CD8-positive, alpha-beta memory T cell (primary cell): ENCODE measurements around the gene USH2A. TPM values are rescaled to one million over a fixed set of nuclear protein-coding genes. Genes with fewer than 3 reads are reported as not detected.

Experiments
- CTCF ChIA-PET: fragments of 350-600 bp; sonication (Branson Sonifier 250); formaldehyde crosslinking; loops from one replicate; lab custom pipeline; 2021; ENCODE audit warnings: antibody characterized with exemption; lab: Charles Lee
- POLR2A ChIA-PET: fragments of 350-600 bp; sonication (Branson Sonifier 250); formaldehyde crosslinking; loops from one replicate; lab custom pipeline; 2021; ENCODE audit warnings: antibody characterized with exemption; lab: Charles Lee
- DNase-seq, 5 donors: peaks; one replicate each; pipeline versions ENCODE4 v3.0.0 to v3.0.0-alpha.2; 2020 to 2022; ENCODE audit warnings: mixed read lengths in 1 of 5
- H3K27ac ChIP-seq: one replicate; pipeline ENCODE4 v1.7.0; 2013; ENCODE audit warnings: low read depth, mild to moderate bottlenecking, low read length, moderate library complexity
- H3K27me3 ChIP-seq: 2 replicates; pipeline ENCODE4 v1.7.0; 2013; ENCODE audit warnings: low read length, mild to moderate bottlenecking; ENCODE audit not compliant: insufficient read depth, poor library complexity, severe bottlenecking
- H3K36me3 ChIP-seq: 2 replicates; pipeline ENCODE4 v1.7.0; 2013; ENCODE audit warnings: mild to moderate bottlenecking, low read length, moderate library complexity; ENCODE audit not compliant: insufficient read depth
- H3K4me1 ChIP-seq: 2 replicates; pipeline ENCODE4 v1.7.0; 2013; ENCODE audit warnings: mild to moderate bottlenecking, low read length, moderate library complexity; ENCODE audit not compliant: insufficient read depth
- H3K4me3 ChIP-seq: 2 replicates; pipeline ENCODE4 v1.7.0; 2013; ENCODE audit warnings: mild to moderate bottlenecking, low read length
- H3K9me3 ChIP-seq: 2 replicates; pipeline ENCODE4 v1.7.0; 2013; ENCODE audit warnings: mild to moderate bottlenecking, low read length
- H3K27ac Mint-ChIP-seq, 8 donors: one replicate each; pipeline ENCODE4 v1.8.0; 2020 to 2021; ENCODE audit warnings: mixed read lengths in 8 of 8, mild to moderate bottlenecking in 6 of 8, inconsistent platforms in 3 of 8, moderate library complexity in 3 of 8
- H3K27me3 Mint-ChIP-seq, 2 donors: one replicate each; pipeline ENCODE4 v1.8.0; 2020 to 2021; ENCODE audit warnings: mixed read lengths in 2 of 2, mild to moderate bottlenecking in 1 of 2, moderate library complexity in 1 of 2
- H3K36me3 Mint-ChIP-seq, 3 donors: one replicate each; pipeline ENCODE4 v1.8.0; 2020 to 2021; ENCODE audit warnings: mixed read lengths in 3 of 3, inconsistent platforms in 1 of 3, mild to moderate bottlenecking in 1 of 3
- H3K4me1 Mint-ChIP-seq, 3 donors: one replicate each; pipeline ENCODE4 v1.8.0; 2020 to 2021; ENCODE audit warnings: mixed read lengths in 3 of 3, inconsistent platforms in 1 of 3, mild to moderate bottlenecking in 1 of 3
- H3K4me3 Mint-ChIP-seq, 7 donors: one replicate each; pipeline ENCODE4 v1.8.0; 2020 to 2021; ENCODE audit warnings: mixed read lengths in 7 of 7, mild to moderate bottlenecking in 6 of 7, moderate library complexity in 4 of 7, inconsistent platforms in 2 of 7
- H3K9me3 Mint-ChIP-seq, 5 donors: one replicate each; pipeline ENCODE4 v1.8.0; 2020 to 2022; ENCODE audit warnings: mixed read lengths in 5 of 5, mild to moderate bottlenecking in 3 of 5, moderate library complexity in 2 of 5, inconsistent platforms in 1 of 5
- polyA plus RNA-seq: library from polyadenylated mRNA; unstranded; fragments of 300-500 nt; fragmentation: Illumina TruSeq; gene quantifications from one replicate; pipeline ENCODE4 v1.2.3, GENCODE V29; 2021
- total RNA-seq, 2 experiments: library from RNA; stranded (reverse); gene quantifications; one replicate each; pipeline ENCODE4 v1.2.3, GENCODE V29; 2021

The USH2A gene
- total and polyA plus RNA-seq, 3 experiments from 2014 or later: not detected

DNA sequence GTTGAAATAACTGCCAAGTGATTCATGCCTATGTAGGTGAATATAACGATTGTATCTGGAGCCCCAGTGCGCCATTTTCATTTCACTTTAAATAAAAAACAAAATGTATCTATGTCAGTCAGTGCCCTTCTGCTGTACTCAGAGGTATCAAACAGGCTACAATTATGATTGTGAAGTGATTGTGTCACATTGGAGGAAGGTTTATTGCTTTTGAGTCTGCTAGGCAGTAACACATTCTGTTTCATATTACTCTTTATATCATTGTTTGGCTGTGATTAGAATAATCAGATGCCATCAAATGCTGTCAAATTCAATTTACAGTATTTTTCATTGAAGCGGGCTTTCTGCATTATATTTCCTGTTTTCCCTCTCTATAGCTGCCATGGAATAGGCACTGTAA is 684.2 kb downstream of the USH2A start:
- CTCF ChIA-PET: no interaction called here
- Mint-ChIP-seq H3K9me3 (peaks cover 4 to 19% (median 7%) of the 10 kb centered on the region in 5 donors), H3K27ac (no peak overlapping the region), H3K36me3 (no peaks in the 10 kb centered on the region), H3K4me3 (no peak overlapping the region), H3K27me3 (peaks cover 0 to 3% of the 10 kb centered on the region in 2 donors), H3K4me1 (no peaks in the 10 kb centered on the region)
- H3K27me3 ChIP-seq: no peaks in the 10 kb centered on the region
- H3K4me1 ChIP-seq: no peaks in the 10 kb centered on the region
- H3K4me3 ChIP-seq: no peak overlapping the region
- DNase-seq: no peak
- no peaks in the 10 kb centered on the region for H3K36me3 ChIP-seq
- no peak overlapping the region for H3K27ac ChIP-seq
- no peaks in the 10 kb centered on the region for H3K9me3 ChIP-seq
- POLR2A ChIA-PET: no interaction called here

- peaks cover 6 to 13% (median 10%) of the 10 kb centered on the region in 5 donors for H3K9me3 Mint-ChIP-seq
- Histone ChIP-seq H3K36me3 (no peaks in the 10 kb centered on the region), H3K4me1 (no peaks in the 10 kb centered on the region), H3K27ac (no peak overlapping the region), H3K9me3 (no peaks in the 10 kb centered on the region), H3K4me3 (no peak overlapping the region), H3K27me3 (no peaks in the 10 kb centered on the region)
- H3K36me3 Mint-ChIP-seq: no peaks in the 10 kb centered on the region
- ChIA-PET POLR2A (no interaction called here), CTCF (no interaction called here)
- DNase-seq: no peak
- H3K27me3 Mint-ChIP-seq: peaks cover 0 to 3% of the 10 kb centered on the region in 2 donors
- H3K27ac Mint-ChIP-seq: no peak overlapping the region
- H3K4me3 Mint-ChIP-seq: no peak overlapping the region
- no peaks in the 10 kb centered on the region for H3K4me1 Mint-ChIP-seq
Observed at GRCh38 chr1:215731699-215732098, 691.5 kb downstream of the USH2A start.

- no peaks in the 10 kb centered on the region for H3K36me3 Mint-ChIP-seq
- no peak overlapping the region for H3K4me3 ChIP-seq
- CTCF ChIA-PET: no interaction called here
Observed at GRCh38 chr1:215730600-215730999, 692.6 kb downstream of the USH2A start.

DNA sequence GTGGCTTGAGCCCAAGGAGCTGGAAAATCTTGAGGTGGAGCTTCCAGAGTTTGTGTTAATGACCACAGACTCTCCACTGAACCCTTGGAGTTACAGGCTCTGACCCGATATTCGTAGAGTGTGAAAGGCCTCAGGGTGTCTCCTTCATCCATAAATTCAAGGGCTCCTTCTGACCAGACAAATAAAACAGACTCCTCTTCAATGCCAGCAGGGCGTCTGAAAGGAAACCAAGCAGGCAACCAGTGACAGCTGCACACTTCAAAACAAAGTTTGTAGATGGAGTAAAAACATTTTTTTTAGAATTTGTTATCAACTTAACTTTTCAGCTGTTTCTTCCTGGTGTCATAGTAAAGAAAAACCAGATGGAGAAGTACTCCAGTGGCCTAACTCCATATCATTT is 695.1 kb downstream of the USH2A start:
- CTCF ChIA-PET: no interaction called here
- Mint-ChIP-seq H3K9me3 (peaks cover 4 to 10% (median 8%) of the 10 kb centered on the region in 5 donors), H3K27ac (no peak overlapping the region), H3K4me1 (no peaks in the 10 kb centered on the region), H3K27me3 (no peaks in the 10 kb centered on the region), H3K36me3 (no peaks in the 10 kb centered on the region), H3K4me3 (no peak overlapping the region)
- H3K4me1 ChIP-seq: no peaks in the 10 kb centered on the region
- POLR2A ChIA-PET: no interaction called here
- DNase-seq: no peak
- H3K4me3 ChIP-seq: no peak overlapping the region
- no peaks in the 10 kb centered on the region for H3K27me3 ChIP-seq
- no peaks in the 10 kb centered on the region for H3K9me3 ChIP-seq
- no peaks in the 10 kb centered on the region for H3K36me3 ChIP-seq
- no peak overlapping the region for H3K27ac ChIP-seq

More at GRCh38 chr1:215730600-215730999, 692.6 kb downstream of the USH2A start:
- Mint-ChIP-seq H3K27me3 (peaks cover 0 to 3% of the 10 kb centered on the region in 2 donors), H3K27ac (no peak overlapping the region), H3K4me3 (no peak overlapping the region), H3K4me1 (no peaks in the 10 kb centered on the region), H3K9me3 (peaks cover 6 to 15% (median 10%) of the 10 kb centered on the region in 5 donors)
- no peaks in the 10 kb centered on the region for H3K27me3 ChIP-seq
- no peaks in the 10 kb centered on the region for H3K4me1 ChIP-seq
- POLR2A ChIA-PET: no interaction called here
- no peaks in the 10 kb centered on the region for H3K36me3 ChIP-seq
- no peak for DNase-seq
- H3K9me3 ChIP-seq: no peaks in the 10 kb centered on the region
- no peak overlapping the region for H3K27ac ChIP-seq

DNA sequence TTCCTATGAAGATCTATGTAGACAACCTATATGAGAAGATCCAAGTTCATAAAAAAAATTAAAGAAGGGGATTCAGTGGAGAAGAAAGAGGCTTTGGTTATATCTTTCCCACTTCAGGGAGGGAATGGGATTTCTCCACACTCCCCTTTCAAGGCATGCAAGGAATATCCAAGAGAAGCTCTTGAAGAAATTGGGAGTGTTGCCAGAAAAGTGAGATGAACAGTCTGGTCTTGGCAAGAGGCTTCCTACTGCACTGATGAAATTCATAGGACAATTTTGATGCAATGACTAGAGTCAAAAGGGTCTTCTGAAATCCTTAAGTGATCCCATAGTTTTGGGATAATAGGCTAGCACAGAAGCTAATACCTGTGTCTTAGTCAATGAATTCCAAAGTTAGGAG is 703.1 kb downstream of the USH2A start:
- Mint-ChIP-seq H3K4me3 (no peak overlapping the region), H3K36me3 (no peaks in the 10 kb centered on the region), H3K4me1 (no peaks in the 10 kb centered on the region), H3K27me3 (no peaks in the 10 kb centered on the region), H3K9me3 (peaks cover 5 to 18% (median 11%) of the 10 kb centered on the region in 5 donors), H3K27ac (no peak overlapping the region)
- H3K27me3 ChIP-seq: no peaks in the 10 kb centered on the region
- H3K27ac ChIP-seq: no peak overlapping the region
- no peaks in the 10 kb centered on the region for H3K4me1 ChIP-seq
- ChIA-PET POLR2A (no interaction called here), CTCF (no interaction called here)
- H3K9me3 ChIP-seq: no peaks in the 10 kb centered on the region
- DNase-seq: no peak
- H3K4me3 ChIP-seq: no peak overlapping the region
- H3K36me3 ChIP-seq: no peaks in the 10 kb centered on the region

- Histone ChIP-seq H3K4me3 (no peak overlapping the region), H3K27me3 (no peaks in the 10 kb centered on the region), H3K4me1 (no peaks in the 10 kb centered on the region), H3K36me3 (no peaks in the 10 kb centered on the region), H3K27ac (no peak overlapping the region), H3K9me3 (no peaks in the 10 kb centered on the region)
- Mint-ChIP-seq H3K27me3 (no peaks in the 10 kb centered on the region), H3K27ac (no peak overlapping the region), H3K36me3 (no peaks in the 10 kb centered on the region), H3K4me1 (no peaks in the 10 kb centered on the region), H3K9me3 (peaks cover 4 to 18% (median 10%) of the 10 kb centered on the region in 5 donors), H3K4me3 (no peak overlapping the region)
- CTCF ChIA-PET: no interaction called here
- POLR2A ChIA-PET: no interaction called here
- no peak for DNase-seq
Observed at GRCh38 chr1:215719552-215719951, 703.7 kb downstream of the USH2A start.

DNA sequence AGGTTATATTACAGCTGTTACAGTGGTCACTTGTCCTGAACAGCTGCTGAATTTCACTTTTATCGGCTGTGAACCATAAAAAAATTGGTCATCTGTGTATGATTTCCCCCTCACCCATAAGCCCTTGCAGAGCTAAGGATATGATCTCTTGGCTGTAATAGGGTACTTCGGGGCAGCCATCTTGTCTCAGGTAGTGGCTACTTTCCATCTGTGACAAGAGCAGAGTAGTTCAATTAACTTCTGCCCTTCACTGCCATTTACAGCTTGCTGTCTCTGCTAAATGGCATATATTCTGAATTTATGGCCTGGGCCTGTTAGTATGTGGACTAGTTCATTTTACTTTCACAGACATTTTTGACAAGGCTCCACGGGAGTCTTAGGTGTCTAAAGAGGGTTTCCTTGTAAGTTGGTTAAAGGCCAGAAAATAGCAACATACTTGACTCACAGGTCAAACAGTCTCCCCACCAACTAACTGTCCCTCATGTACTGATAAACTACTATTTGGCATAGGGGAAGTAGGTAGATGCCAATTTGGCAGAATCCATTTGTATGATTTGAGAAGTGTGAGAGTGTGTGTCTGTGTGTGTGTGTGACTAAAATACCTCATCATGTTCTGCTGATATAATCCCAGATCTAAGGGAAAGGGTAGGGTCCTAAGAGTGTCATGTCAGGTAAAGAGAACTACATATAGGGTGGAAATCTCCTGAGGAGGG is 704.5 kb downstream of the USH2A start:
- DNase-seq: no peak
- Histone ChIP-seq H3K36me3 (no peaks in the 10 kb centered on the region), H3K4me3 (no peak overlapping the region), H3K27me3 (no peaks in the 10 kb centered on the region), H3K9me3 (no peaks in the 10 kb centered on the region), H3K27ac (no peak overlapping the region), H3K4me1 (no peaks in the 10 kb centered on the region)
- no peak overlapping the region for H3K4me3 Mint-ChIP-seq
- ChIA-PET POLR2A (no interaction called here), CTCF (no interaction called here)
- no peaks in the 10 kb centered on the region for H3K4me1 Mint-ChIP-seq
- no peaks in the 10 kb centered on the region for H3K27me3 Mint-ChIP-seq
- H3K9me3 Mint-ChIP-seq: peaks cover 4 to 18% (median 10%) of the 10 kb centered on the region in 5 donors
- H3K27ac Mint-ChIP-seq: no peak overlapping the region
- H3K36me3 Mint-ChIP-seq: no peaks in the 10 kb centered on the region

DNA sequence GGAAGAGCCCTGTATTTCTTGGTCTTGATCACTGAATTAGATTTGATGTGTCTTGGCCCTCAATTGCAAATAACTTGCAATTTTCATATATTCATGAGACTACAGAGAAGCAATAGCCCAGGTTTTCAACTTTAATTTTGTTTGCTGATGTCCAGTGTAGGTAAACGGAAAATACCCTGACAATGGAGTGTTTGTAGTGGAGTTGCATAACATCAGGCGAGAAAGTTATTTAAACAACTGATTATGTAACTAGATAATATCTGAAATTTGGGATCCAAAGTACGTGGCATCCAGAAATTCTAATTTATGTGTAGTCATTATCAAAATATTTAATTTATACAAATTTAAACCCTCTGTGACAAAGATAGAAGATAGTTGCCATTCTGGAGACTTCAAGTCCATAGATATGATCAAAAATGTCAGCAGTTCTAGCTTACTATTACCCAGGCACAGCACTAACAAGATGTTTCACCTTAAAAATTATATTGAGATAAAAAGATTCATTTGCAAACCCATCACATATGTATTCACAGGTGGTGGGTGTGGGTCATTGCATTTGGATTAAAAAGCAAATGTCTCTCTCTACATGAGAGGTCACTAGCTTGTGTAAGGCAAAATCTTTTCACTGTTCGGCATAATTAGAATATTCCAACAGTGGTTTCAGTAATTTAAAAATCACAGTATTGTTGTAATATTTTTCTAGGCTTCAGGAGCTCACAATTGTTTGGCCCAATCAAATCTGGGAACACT is 705.4 kb downstream of the USH2A start:
- Mint-ChIP-seq H3K27ac (no peak overlapping the region), H3K27me3 (no peaks in the 10 kb centered on the region), H3K36me3 (no peaks in the 10 kb centered on the region), H3K9me3 (peaks cover 4 to 18% (median 5%) of the 10 kb centered on the region in 5 donors), H3K4me1 (no peaks in the 10 kb centered on the region), H3K4me3 (no peak overlapping the region)
- Histone ChIP-seq H3K27ac (no peak overlapping the region), H3K4me3 (no peak overlapping the region), H3K4me1 (no peaks in the 10 kb centered on the region), H3K9me3 (no peaks in the 10 kb centered on the region), H3K36me3 (no peaks in the 10 kb centered on the region), H3K27me3 (no peaks in the 10 kb centered on the region)
- CTCF ChIA-PET: no interaction called here
- POLR2A ChIA-PET: no interaction called here
- no peak for DNase-seq
